ENCODE measurements around the gene TBPL2. TPM values are rescaled to one million over a fixed set of nuclear protein-coding genes. Genes with fewer than 3 reads are reported as not detected.

TBPL2 gene
- total RNA-seq, 1 experiment from 2014 or later = not detected

GRCh38 chr14:55366271-55366670 is 74.1 kb downstream of the TBPL2 start:
- DNase-seq (ENCODE audit: low read depth) = peak; percentile 32

Other genes starting within 250 kb of the TBPL2 start
- 109 and 144 TPM in 2 replicates for gene DLGAP5, start 249.0 kb downstream of the TBPL2 start, total RNA-seq (2014; rRNA removed; shearing (Covaris generic))
- gene FBXO34, start 169.2 kb downstream of the TBPL2 start, total RNA-seq (2014; rRNA removed; shearing (Covaris generic)) = 13.4 and 18.3 TPM in 2 replicates
- gene ATG14, start 28.8 kb downstream of the TBPL2 start, total RNA-seq (2014; rRNA removed; shearing (Covaris generic)) = 4.1 and 6.8 TPM in 2 replicates
- gene KTN1, start 139.6 kb upstream of the TBPL2 start, total RNA-seq (2014; rRNA removed; shearing (Covaris generic)) = 100 and 129 TPM in 2 replicates